GM21529 (cell line): ENCODE results near the gene BDNF.
"Not testable (repeated sequence)": the region's sequence is repeated elsewhere in the genome, so short reads cannot be mapped to it uniquely, and the experiment has no call there.

Experiments
- ATAC-seq: cut with Tn5 transposase; IDR thresholded peaks from one replicate; pipeline ENCODE4 v1.9.1; 2021; ENCODE audit not compliant: unreplicated experiment

The BDNF gene

GRCh38 chr11:27672836-27673464 lies 27.3 kb downstream of the BDNF start:
- no peak for ATAC-seq

- ATAC-seq: not testable (repeated sequence)
Observed at GRCh38 chr11:27665508-27666101, 34.6 kb downstream of the BDNF start.

GRCh38 chr11:27663326-27663725 lies 36.9 kb downstream of the BDNF start:
- no peak for ATAC-seq

- ATAC-seq: no peak
Observed at GRCh38 chr11:27660171-27660570, 40.1 kb downstream of the BDNF start.

GRCh38 chr11:27658535-27659236 lies 41.6 kb downstream of the BDNF start:
- ATAC-seq: no peak

GRCh38 chr11:27656806-27657483 lies 43.3 kb downstream of the BDNF start:
- ATAC-seq: no peak

GRCh38 chr11:27656320-27656719 lies 43.9 kb downstream of the BDNF start:
- no peak for ATAC-seq

- no peak for ATAC-seq
Observed at GRCh38 chr11:27653990-27654758, 46.1 kb downstream of the BDNF start.

GRCh38 chr11:27651711-27652110 lies 48.5 kb downstream of the BDNF start:
- ATAC-seq: no peak

GRCh38 chr11:27650988-27651387 lies 49.3 kb downstream of the BDNF start:
- no peak for ATAC-seq

GRCh38 chr11:27649800-27650199 lies 50.5 kb downstream of the BDNF start:
- no peak for ATAC-seq

- no peak for ATAC-seq
Observed at GRCh38 chr11:27648840-27649239, 51.4 kb downstream of the BDNF start.

- no peak for ATAC-seq
Observed at GRCh38 chr11:27646051-27646818, 54.0 kb downstream of the BDNF start.

GRCh38 chr11:27642954-27643353 lies 57.3 kb downstream of the BDNF start:
- ATAC-seq: no peak

- no peak for ATAC-seq
Observed at GRCh38 chr11:27640954-27641353, 59.3 kb downstream of the BDNF start.

- ATAC-seq: no peak
Observed at GRCh38 chr11:27635567-27636037, 64.7 kb downstream of the BDNF start.

- ATAC-seq: not testable (repeated sequence)
Observed at GRCh38 chr11:27634776-27635175, 65.5 kb downstream of the BDNF start.

GRCh38 chr11:27634282-27634681 lies 66.0 kb downstream of the BDNF start:
- not testable (repeated sequence) for ATAC-seq

- not testable (repeated sequence) for ATAC-seq
Observed at GRCh38 chr11:27629023-27629422, 71.2 kb downstream of the BDNF start.

GRCh38 chr11:27627979-27628378 lies 72.3 kb downstream of the BDNF start:
- no peak for ATAC-seq
